ENCODE data around the gene PIGM. TPM values are rescaled to one million over a fixed set of nuclear protein-coding genes. Genes with fewer than 3 reads are reported as not detected.

PIGM gene
- total RNA-seq, 1 donor from 2014 or later: 7.0 TPM

- H3K4me2 ChIP-seq (ENCODE audit: low read length): no peak overlapping the region
- peaks cover 18% of the 10 kb centered on the region for H4K20me1 ChIP-seq (ENCODE audit: insufficient read depth, low read length)
- no peak overlapping the region for H3K4me3 ChIP-seq (ENCODE audit: insufficient read depth, low read depth, low read length)
- no peak overlapping the region for H2AFZ ChIP-seq (ENCODE audit: low read depth, low read length)
- H3K9me3 Mint-ChIP-seq (ENCODE audit: unreplicated experiment): no peaks in the 10 kb centered on the region
- H3K79me2 ChIP-seq (ENCODE audit: insufficient read depth, low read length): peaks cover 17% of the 10 kb centered on the region
- peaks cover 5% of the 10 kb centered on the region for H3K4me1 Mint-ChIP-seq (ENCODE audit: low read depth, unreplicated experiment)
- no peak overlapping the region for H3K27ac Mint-ChIP-seq (ENCODE audit: unreplicated experiment)
- peaks cover 2% of the 10 kb centered on the region for H3K27me3 ChIP-seq (ENCODE audit: insufficient read depth, low read length)
- no peaks in the 10 kb centered on the region for H3K27me3 Mint-ChIP-seq (ENCODE audit: low read depth, unreplicated experiment)
- no peaks in the 10 kb centered on the region for H3K9me3 ChIP-seq (ENCODE audit: insufficient read depth, low read depth, low read length)
- no peak overlapping the region for H3K27ac ChIP-seq (ENCODE audit: low read depth, low read length)
- no peak for DNase-seq (ENCODE audit: low read depth)
- TF ChIP-seq EZH2 (IDR thresholded peaks at IDR 0.05; ENCODE audit: insufficient read depth, low read length): no peak
- no peak for TF ChIP-seq CTCF (IDR thresholded peaks at IDR 0.05; ENCODE audit: insufficient read depth, low read depth, low read length)
- H3K9ac ChIP-seq (ENCODE audit: low read length): no peak overlapping the region
- no peaks in the 10 kb centered on the region for H3K36me3 Mint-ChIP-seq (ENCODE audit: low read depth, unreplicated experiment)
- H3K4me1 ChIP-seq (ENCODE audit: insufficient read depth, low read length): peaks cover 13% of the 10 kb centered on the region
- no peak for FAIRE-seq
- H3K36me3 ChIP-seq (ENCODE audit: insufficient read depth, low read length): no peaks in the 10 kb centered on the region
- no peak overlapping the region for H3K4me3 Mint-ChIP-seq (ENCODE audit: unreplicated experiment)
These were observed 3.4 kb downstream of the PIGM start for GRCh38 chr1:160028426-160028825.

GRCh38 chr1:160025314-160025713, 6.5 kb downstream of the PIGM start:
- H3K9me3 ChIP-seq (ENCODE audit: insufficient read depth, low read depth, low read length): no peaks in the 10 kb centered on the region
- H3K4me1 ChIP-seq (ENCODE audit: insufficient read depth, low read length): no peaks in the 10 kb centered on the region
- no peak for FAIRE-seq
- peaks cover 3% of the 10 kb centered on the region for H3K79me2 ChIP-seq (ENCODE audit: insufficient read depth, low read length)
- no peak overlapping the region for H3K4me3 ChIP-seq (ENCODE audit: insufficient read depth, low read depth, low read length)
- no peak overlapping the region for H3K9ac ChIP-seq (ENCODE audit: low read length)
- H3K27me3 ChIP-seq (ENCODE audit: insufficient read depth, low read length): peaks cover 3% of the 10 kb centered on the region
- Mint-ChIP-seq H3K27ac (ENCODE audit: unreplicated experiment) (no peak overlapping the region), H3K27me3 (ENCODE audit: low read depth, unreplicated experiment) (no peaks in the 10 kb centered on the region), H3K4me3 (ENCODE audit: unreplicated experiment) (no peak overlapping the region), H3K36me3 (ENCODE audit: low read depth, unreplicated experiment) (no peaks in the 10 kb centered on the region), H3K4me1 (ENCODE audit: low read depth, unreplicated experiment) (peaks cover 1% of the 10 kb centered on the region), H3K9me3 (ENCODE audit: unreplicated experiment) (no peaks in the 10 kb centered on the region)
- no peak overlapping the region for H3K4me2 ChIP-seq (ENCODE audit: low read length)
- no peak for DNase-seq (ENCODE audit: low read depth)
- H3K36me3 ChIP-seq (ENCODE audit: insufficient read depth, low read length): no peaks in the 10 kb centered on the region
- H4K20me1 ChIP-seq (ENCODE audit: insufficient read depth, low read length): peaks cover 10% of the 10 kb centered on the region
- no peak for TF ChIP-seq CTCF (IDR thresholded peaks at IDR 0.05; ENCODE audit: insufficient read depth, low read depth, low read length)
- TF ChIP-seq EZH2 (IDR thresholded peaks at IDR 0.05; ENCODE audit: insufficient read depth, low read length): no peak
- H3K27ac ChIP-seq (ENCODE audit: low read depth, low read length): no peak overlapping the region
- H2AFZ ChIP-seq (ENCODE audit: low read depth, low read length): no peak overlapping the region

- no peaks in the 10 kb centered on the region for H3K36me3 Mint-ChIP-seq (ENCODE audit: low read depth, unreplicated experiment)
- no peak for TF ChIP-seq EZH2 (IDR thresholded peaks at IDR 0.05; ENCODE audit: insufficient read depth, low read length)
- Histone ChIP-seq H4K20me1 (ENCODE audit: insufficient read depth, low read length) (peaks cover 3% of the 10 kb centered on the region), H3K9ac (ENCODE audit: low read length) (no peak overlapping the region), H3K79me2 (ENCODE audit: insufficient read depth, low read length) (no peaks in the 10 kb centered on the region), H2AFZ (ENCODE audit: low read depth, low read length) (no peak overlapping the region), H3K4me3 (ENCODE audit: insufficient read depth, low read depth, low read length) (no peak overlapping the region), H3K27ac (ENCODE audit: low read depth, low read length) (no peak overlapping the region), H3K9me3 (ENCODE audit: insufficient read depth, low read depth, low read length) (no peaks in the 10 kb centered on the region), H3K4me2 (ENCODE audit: low read length) (no peak overlapping the region), H3K36me3 (ENCODE audit: insufficient read depth, low read length) (no peaks in the 10 kb centered on the region), H3K4me1 (ENCODE audit: insufficient read depth, low read length) (no peaks in the 10 kb centered on the region), H3K27me3 (ENCODE audit: insufficient read depth, low read length) (peaks cover 3% of the 10 kb centered on the region)
- H3K4me3 Mint-ChIP-seq (ENCODE audit: unreplicated experiment): no peak overlapping the region
- peaks cover 4% of the 10 kb centered on the region for H3K4me1 Mint-ChIP-seq (ENCODE audit: low read depth, unreplicated experiment)
- H3K27me3 Mint-ChIP-seq (ENCODE audit: low read depth, unreplicated experiment): no peaks in the 10 kb centered on the region
- H3K9me3 Mint-ChIP-seq (ENCODE audit: unreplicated experiment): no peaks in the 10 kb centered on the region
- FAIRE-seq: no peak
- DNase-seq (ENCODE audit: low read depth): no peak
- no peak overlapping the region for H3K27ac Mint-ChIP-seq (ENCODE audit: unreplicated experiment)
These were observed 7.4 kb downstream of the PIGM start for GRCh38 chr1:160024195-160024905.

Data from astrocyte (in vitro differentiated cells and primary cell).